Measurements from ENCODE around the gene ENHO. TPM values are rescaled to one million over a fixed set of nuclear protein-coding genes. Genes with fewer than 3 reads are reported as not detected.

ENHO gene
- total and polyA plus RNA-seq, 2 experiments from 2014 or later, result 1.5 to 9.4 TPM

DNA sequence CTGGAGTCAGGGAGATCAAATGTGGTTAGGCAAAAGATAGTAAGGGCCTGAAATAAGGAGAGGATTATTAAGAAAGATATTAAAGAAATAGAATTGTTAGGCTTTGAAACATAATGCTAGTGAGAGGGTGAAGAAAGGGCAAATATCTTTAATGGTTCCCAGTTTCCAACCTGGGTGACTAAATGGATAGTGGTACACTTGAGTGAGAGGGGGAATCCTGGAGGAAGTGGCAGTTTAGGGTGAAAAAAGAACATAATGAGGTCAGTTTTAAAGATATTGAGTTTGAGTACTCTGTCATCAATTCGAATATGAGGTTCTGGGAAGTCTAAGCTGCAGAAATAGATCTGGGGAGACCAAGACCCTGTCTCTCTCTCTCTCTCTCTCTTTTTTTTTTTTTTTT, 45.2 kb downstream of the ENHO start:
- Histone ChIP-seq H3K4me3 (no peak overlapping the region), H3K36me3 (replicated peaks; ENCODE audit: insufficient read depth, low read depth) (no peaks in the 10 kb centered on the region), H4K20me1 (ENCODE audit: insufficient read depth, poor library complexity, severe bottlenecking) (no peaks in the 10 kb centered on the region), H2AFZ (no peak overlapping the region), H3K9me2 (replicated peaks; ENCODE audit: insufficient read depth) (no peaks in the 10 kb centered on the region), H3K79me2 (no peaks in the 10 kb centered on the region), H3K27me3 (peaks cover 16% of the 10 kb centered on the region), H3K4me1 (ENCODE audit: insufficient read depth) (no peaks in the 10 kb centered on the region), H3K4me2 (no peak overlapping the region), H3K27ac (no peak overlapping the region), H3K9me3 (ENCODE audit: low read depth) (no peaks in the 10 kb centered on the region)
- no peak for DNase-seq (ENCODE audit: low spot score)
- 67% methylated on average over 1 of the region's 1 CpG for WGBS (ENCODE audit: low lambda C conversion rate, missing lambda C conversion rate)
- TF ChIP-seq EZH2 (IDR thresholded peaks at IDR 0.05; ENCODE audit: borderline replicate concordance) (no peak), EZH2phosphoT487 (IDR thresholded peaks at IDR 0.05; ENCODE audit: low read depth, severe bottlenecking, unreplicated experiment) (no peak)
- TF ChIP-seq, protein P1, sequence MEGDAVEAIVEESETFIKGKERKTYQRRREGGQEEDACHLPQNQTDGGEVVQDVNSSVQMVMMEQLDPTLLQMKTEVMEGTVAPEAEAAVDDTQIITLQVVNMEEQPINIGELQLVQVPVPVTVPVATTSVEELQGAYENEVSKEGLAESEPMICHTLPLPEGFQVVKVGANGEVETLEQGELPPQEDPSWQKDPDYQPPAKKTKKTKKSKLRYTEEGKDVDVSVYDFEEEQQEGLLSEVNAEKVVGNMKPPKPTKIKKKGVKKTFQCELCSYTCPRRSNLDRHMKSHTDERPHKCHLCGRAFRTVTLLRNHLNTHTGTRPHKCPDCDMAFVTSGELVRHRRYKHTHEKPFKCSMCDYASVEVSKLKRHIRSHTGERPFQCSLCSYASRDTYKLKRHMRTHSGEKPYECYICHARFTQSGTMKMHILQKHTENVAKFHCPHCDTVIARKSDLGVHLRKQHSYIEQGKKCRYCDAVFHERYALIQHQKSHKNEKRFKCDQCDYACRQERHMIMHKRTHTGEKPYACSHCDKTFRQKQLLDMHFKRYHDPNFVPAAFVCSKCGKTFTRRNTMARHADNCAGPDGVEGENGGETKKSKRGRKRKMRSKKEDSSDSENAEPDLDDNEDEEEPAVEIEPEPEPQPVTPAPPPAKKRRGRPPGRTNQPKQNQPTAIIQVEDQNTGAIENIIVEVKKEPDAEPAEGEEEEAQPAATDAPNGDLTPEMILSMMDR (IDR thresholded peaks at IDR 0.05; ENCODE audit: poor library complexity), result no peak

DNA sequence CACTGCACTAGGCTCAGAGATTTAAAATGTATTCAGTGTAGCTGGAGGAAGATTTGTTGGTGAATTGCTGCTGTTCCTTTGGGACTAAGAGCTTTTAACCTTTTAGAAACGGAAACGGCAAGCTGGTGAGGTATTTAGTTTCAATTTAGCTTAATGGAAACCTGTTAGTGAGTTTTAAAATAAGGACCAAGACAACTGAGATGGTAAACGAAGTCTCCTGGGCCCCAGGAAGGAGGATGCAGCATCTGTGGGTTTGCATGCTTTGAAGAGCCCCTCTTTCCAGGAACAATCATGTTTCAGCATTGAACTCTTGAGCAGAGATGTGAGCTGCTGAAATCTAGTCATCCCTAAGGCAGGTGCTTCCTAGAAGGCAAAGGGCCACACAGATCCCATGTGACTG, 47.7 kb downstream of the ENHO start:
- Histone ChIP-seq H3K27me3 (peaks cover 16% of the 10 kb centered on the region), H3K9me3 (ENCODE audit: low read depth) (no peaks in the 10 kb centered on the region), H3K27ac (no peak overlapping the region), H3K4me1 (ENCODE audit: insufficient read depth) (no peaks in the 10 kb centered on the region), H3K4me3 (no peak overlapping the region), H3K79me2 (no peaks in the 10 kb centered on the region), H2AFZ (no peak overlapping the region), H3K4me2 (no peak overlapping the region), H3K36me3 (replicated peaks; ENCODE audit: insufficient read depth, low read depth) (no peaks in the 10 kb centered on the region), H3K9me2 (replicated peaks; ENCODE audit: insufficient read depth) (no peaks in the 10 kb centered on the region), H4K20me1 (ENCODE audit: insufficient read depth, poor library complexity, severe bottlenecking) (no peaks in the 10 kb centered on the region)
- no peak for DNase-seq (ENCODE audit: low spot score)
- 60% methylated on average over 3 of the region's 3 CpGs for WGBS (ENCODE audit: low lambda C conversion rate, missing lambda C conversion rate)
- TF ChIP-seq EZH2phosphoT487 (IDR thresholded peaks at IDR 0.05; ENCODE audit: low read depth, severe bottlenecking, unreplicated experiment), result no peak
- no peak for TF ChIP-seq EZH2 (IDR thresholded peaks at IDR 0.05; ENCODE audit: borderline replicate concordance)
- TF ChIP-seq, protein P1 (IDR thresholded peaks at IDR 0.05; ENCODE audit: poor library complexity), result no peak

Small RNAs within 50 kb of the gene (small RNA-seq; reads per million reads assigned to genes)
- not detected for gene RN7SKP24

Other genes starting within 250 kb of the ENHO start
- 1.3 and 1.8 TPM in 2 replicates for gene KIF24, start 193.7 kb downstream of the ENHO start, total RNA-seq
- gene KIF24, start 193.7 kb downstream of the ENHO start, polyA plus RNA-seq, result 0.71 and 1.0 TPM in 2 replicates
- 19.6 and 29.0 TPM in 2 replicates for gene NUDT2, start 193.4 kb downstream of the ENHO start, total RNA-seq
- 23.4 and 40.8 TPM in 2 replicates for gene NUDT2, start 193.4 kb downstream of the ENHO start, polyA plus RNA-seq
- gene MYORG, start 146.1 kb downstream of the ENHO start, total RNA-seq, result 30.0 and 32.2 TPM in 2 replicates
- 13.2 and 23.4 TPM in 2 replicates for gene MYORG, start 146.1 kb downstream of the ENHO start, polyA plus RNA-seq
- 8.8 and 9.5 TPM in 2 replicates for gene FAM219A, start 64.4 kb downstream of the ENHO start, total RNA-seq
- gene FAM219A, start 64.4 kb downstream of the ENHO start, polyA plus RNA-seq, result 15.0 and 16.3 TPM in 2 replicates
- gene DNAI1, start 64.2 kb downstream of the ENHO start, total RNA-seq, result 0.57 TPM in 1 of 2 replicates, not detected in the other
- not detected in 2 replicates for gene DNAI1, start 64.2 kb downstream of the ENHO start, polyA plus RNA-seq
- 2.1 and 4.7 TPM in 2 replicates for gene CNTFR, start 66.7 kb upstream of the ENHO start, total RNA-seq
- 7.0 and 7.5 TPM in 2 replicates for gene CNTFR, start 66.7 kb upstream of the ENHO start, polyA plus RNA-seq
- gene RPP25L, start 89.1 kb upstream of the ENHO start, total RNA-seq, result 30.0 and 31.5 TPM in 2 replicates
- 31.8 and 35.7 TPM in 2 replicates for gene RPP25L, start 89.1 kb upstream of the ENHO start, polyA plus RNA-seq
- 60.3 and 75.0 TPM in 2 replicates for gene DCTN3, start 97.5 kb upstream of the ENHO start, total RNA-seq
- gene DCTN3, start 97.5 kb upstream of the ENHO start, polyA plus RNA-seq, result 83.1 and 114 TPM in 2 replicates
- 0.27 TPM in 1 of 2 replicates, not detected in the other for gene ARID3C, start 106.1 kb upstream of the ENHO start, total RNA-seq
- 0.21 TPM in 1 of 2 replicates, not detected in the other for gene ARID3C, start 106.1 kb upstream of the ENHO start, polyA plus RNA-seq
- 126 and 141 TPM in 2 replicates for gene SIGMAR1, start 114.8 kb upstream of the ENHO start, total RNA-seq
- gene SIGMAR1, start 114.8 kb upstream of the ENHO start, polyA plus RNA-seq, result 212 and 240 TPM in 2 replicates
- gene GALT, start 123.7 kb upstream of the ENHO start, total RNA-seq, result 46.1 and 53.2 TPM in 2 replicates
- 119 and 121 TPM in 2 replicates for gene GALT, start 123.7 kb upstream of the ENHO start, polyA plus RNA-seq
- 69.4 and 74.6 TPM in 2 replicates for gene IL11RA, start 129.2 kb upstream of the ENHO start, total RNA-seq
- gene IL11RA, start 129.2 kb upstream of the ENHO start, polyA plus RNA-seq, result 91.8 and 97.2 TPM in 2 replicates
- not detected in 2 replicates for gene CCL27, start 139.7 kb upstream of the ENHO start, total RNA-seq
- gene CCL27, start 139.7 kb upstream of the ENHO start, polyA plus RNA-seq, result 0.81 TPM in 1 of 2 replicates, not detected in the other
- gene CCL19, start 168.3 kb upstream of the ENHO start, total RNA-seq, result not detected in 2 replicates
- gene CCL19, start 168.3 kb upstream of the ENHO start, polyA plus RNA-seq, result not detected in 2 replicates
- gene CCL21, start 187.1 kb upstream of the ENHO start, total RNA-seq, result not detected in 2 replicates
- gene CCL21, start 187.1 kb upstream of the ENHO start, polyA plus RNA-seq, result not detected in 2 replicates